Stimulated activated CD4-positive, alpha-beta T cell treated with anti-CD3 and anti-CD28 coated beads, Interleukin-1b, Interleukin-23, amount 100 ng/mL, for 24 hours (primary cell): ENCODE data around the gene APOBEC2.
A peak's percentile ranks its signal among the peaks of the same experiment; 100 is the strongest.
"Not testable (repeated sequence)": the region's sequence is repeated elsewhere in the genome, so short reads cannot be mapped to it uniquely, and the experiment has no call there.

Experiments
- DNase-seq, 4 experiments: peaks; one replicate each; pipeline ENCODE4 v3.0.0-alpha.2; 2020; ENCODE audit warnings: low read depth in 4 of 4, low spot score in 1 of 4

The APOBEC2 gene

GRCh38 chr6:41053041-41053440 lies at the start of gene APOBEC2:
Gene APOBEC2, plus strand, starts transcription at chr6:41053202. Its CDS starts 146 bp downstream, at chr6:41053348.
- no peak for DNase-seq

- DNase-seq, result peak; percentile 24 to 41 (median 32)
These were observed 46.8 kb upstream of the APOBEC2 start for GRCh38 chr6:41006217-41006616.

GRCh38 chr6:41006980-41007379 lies 46.0 kb upstream of the APOBEC2 start:
- DNase-seq, result not testable (repeated sequence)

- no peak for DNase-seq
These were observed 45.0 kb upstream of the APOBEC2 start for GRCh38 chr6:41008011-41008410.

- DNase-seq, result no peak
These were observed 43.3 kb upstream of the APOBEC2 start for GRCh38 chr6:41009669-41010068.

GRCh38 chr6:41011673-41012072 lies 41.3 kb upstream of the APOBEC2 start:
- no peak for DNase-seq

GRCh38 chr6:41013466-41014153 lies 39.4 kb upstream of the APOBEC2 start:
- DNase-seq, result no peak

GRCh38 chr6:41014780-41015179 lies 38.2 kb upstream of the APOBEC2 start:
- no peak for DNase-seq

GRCh38 chr6:41015860-41016259 lies 37.1 kb upstream of the APOBEC2 start:
- not testable (repeated sequence) for DNase-seq

GRCh38 chr6:41017663-41018062 lies 35.3 kb upstream of the APOBEC2 start:
- DNase-seq, result no peak

- no peak for DNase-seq
These were observed 31.2 kb upstream of the APOBEC2 start for GRCh38 chr6:41021832-41022231.

- no peak for DNase-seq
These were observed 30.7 kb upstream of the APOBEC2 start for GRCh38 chr6:41022294-41022693.

GRCh38 chr6:41023114-41023513 lies 29.9 kb upstream of the APOBEC2 start:
- no peak for DNase-seq

GRCh38 chr6:41025966-41026530 lies 27.0 kb upstream of the APOBEC2 start:
- no peak for DNase-seq

- no peak for DNase-seq
These were observed 25.8 kb upstream of the APOBEC2 start for GRCh38 chr6:41027241-41027640.

- DNase-seq, result peak; percentile 45 to 69 (median 62)
These were observed 25.0 kb upstream of the APOBEC2 start for GRCh38 chr6:41027799-41028560.

GRCh38 chr6:41028561-41029412 lies 24.2 kb upstream of the APOBEC2 start:
- no peak for DNase-seq

GRCh38 chr6:41032830-41033229 lies 20.2 kb upstream of the APOBEC2 start:
- DNase-seq, result no peak

GRCh38 chr6:41033776-41034175 lies 19.2 kb upstream of the APOBEC2 start:
- no peak for DNase-seq

GRCh38 chr6:41036186-41036585 lies 16.8 kb upstream of the APOBEC2 start:
- no peak for DNase-seq

GRCh38 chr6:41036601-41037000 lies 16.4 kb upstream of the APOBEC2 start:
- no peak for DNase-seq
